IMR-90 (cell line): ENCODE data around the gene PI3. TPM values are rescaled to one million over a fixed set of nuclear protein-coding genes. Genes with fewer than 3 reads are reported as not detected.

Experiments
- ATAC-seq: fragments of 200-7000 bp; cut with Tn5 transposase; 2 replicates; pipeline ENCODE4 v1.9.1; 2020; ENCODE audit warnings: low read depth, mild to moderate bottlenecking, moderate library complexity
- BruUV-seq: library from RNA; stranded (reverse); fragments of 400-500 nt; replicated peaks from 2 replicates; lab custom pipeline; 2021; lab: Mats Ljungman, UMichigan
- CTCF ChIA-PET: fragments of 300-600 bp; formaldehyde crosslinking; extraction: SDS; loops from one replicate; lab custom pipeline; 2021; ENCODE audit warnings: antibody characterized with exemption; lab: Yijun Ruan, JAX
- POLR2A ChIA-PET: fragments of 300-600 bp; sonication (Branson Sonifier 250); formaldehyde crosslinking; loops from one replicate; lab custom pipeline; 2022; ENCODE audit warnings: antibody characterized with exemption; ENCODE audit not compliant: unreplicated experiment; lab: Charles Lee
- DNase-seq: peaks from one replicate; pipeline ENCODE4 v3.0.0; 2013
- H2AFZ ChIP-seq: replicated peaks from 2 replicates; pipeline ENCODE3; 2013; ENCODE audit warnings: low read length, mild to moderate bottlenecking; ENCODE audit not compliant: poor library complexity
- H2AK5ac ChIP-seq: 2 replicates; pipeline ENCODE4 v1.6.1; 2013; ENCODE audit warnings: low read depth, low read length, inconsistent platforms
- H2AK9ac ChIP-seq: replicated peaks from 2 replicates; pipeline ENCODE3; 2013; ENCODE audit warnings: mild to moderate bottlenecking, low read depth, low read length, moderate library complexity; ENCODE audit not compliant: poor library complexity
- H2BK120ac ChIP-seq: 2 replicates; pipeline ENCODE4 v1.6.1; 2013; ENCODE audit warnings: low read depth, low read length, inconsistent platforms
- H2BK15ac ChIP-seq: 3 replicates; pipeline ENCODE4 v1.6.1; 2013; ENCODE audit warnings: low read depth, low read length, inconsistent platforms
- H2BK20ac ChIP-seq: 2 replicates; pipeline ENCODE4 v1.6.1; 2013; ENCODE audit warnings: low read depth, mild to moderate bottlenecking, inconsistent platforms, low read length, moderate library complexity
- H2BK5ac ChIP-seq: 2 replicates; pipeline ENCODE4 v1.6.1; 2013; ENCODE audit warnings: mild to moderate bottlenecking, low read depth, low read length, inconsistent platforms; ENCODE audit not compliant: poor library complexity, severe bottlenecking
- H3K14ac ChIP-seq: replicated peaks from 2 replicates; pipeline ENCODE4 v1.6.1; 2013; ENCODE audit warnings: low read depth, low read length, inconsistent platforms
- H3K18ac ChIP-seq: 2 replicates; pipeline ENCODE4 v1.6.1; 2013; ENCODE audit warnings: low read depth, low read length, control low read depth
- H3K23ac ChIP-seq: 2 replicates; pipeline ENCODE4 v1.6.1; 2013; ENCODE audit warnings: low read depth, low read length, inconsistent platforms
- H3K27ac ChIP-seq: 2 replicates; pipeline ENCODE4 v1.5.1; 2013; ENCODE audit warnings: mild to moderate bottlenecking, control low read depth, low read length; ENCODE audit not compliant: insufficient read depth
- H3K27me3 ChIP-seq: 2 replicates; pipeline ENCODE4 v1.6.1; 2013; ENCODE audit warnings: low read length; ENCODE audit not compliant: control insufficient read depth, insufficient read depth
- H3K36me3 ChIP-seq: 2 replicates; pipeline ENCODE4 v1.6.1; 2013; ENCODE audit warnings: low read length, mixed read lengths; ENCODE audit not compliant: control insufficient read depth, insufficient read depth
- H3K4ac ChIP-seq: 2 replicates; pipeline ENCODE4 v1.6.1; 2013; ENCODE audit warnings: low read depth, low read length, inconsistent platforms
- H3K4me1 ChIP-seq: 2 replicates; pipeline ENCODE4 v1.6.1; 2013; ENCODE audit warnings: low read length, mixed read lengths; ENCODE audit not compliant: control insufficient read depth, insufficient read depth
- H3K4me2 ChIP-seq: 2 replicates; pipeline ENCODE4 v1.6.1; 2013; ENCODE audit warnings: low read depth, mild to moderate bottlenecking, control low read depth, low read length, moderate library complexity
- H3K4me3 ChIP-seq: 2 replicates; pipeline ENCODE4 v1.5.1; 2013; ENCODE audit warnings: low read depth, mild to moderate bottlenecking, control low read depth, low read length, moderate library complexity; ENCODE audit not compliant: insufficient read depth
- H3K56ac ChIP-seq: 2 replicates; pipeline ENCODE4 v1.6.1; 2013; ENCODE audit warnings: low read length, inconsistent platforms; ENCODE audit not compliant: insufficient read depth; ENCODE audit errors: extremely low read depth
- H3K79me1 ChIP-seq, 2 experiments: 2 replicates each; pipeline ENCODE4 v1.6.1; 2013; ENCODE audit warnings: low read length in 2 of 2, inconsistent platforms in 1 of 2, low read depth in 1 of 2
- H3K9ac ChIP-seq: 2 replicates; pipeline ENCODE4 v1.6.1; 2013; ENCODE audit warnings: low read depth, low read length, control low read depth
- H3K9me1 ChIP-seq: 2 replicates; pipeline ENCODE4 v1.6.1; 2013; ENCODE audit warnings: low read length, inconsistent platforms; ENCODE audit not compliant: insufficient read depth
- H3K9me3 ChIP-seq: 2 replicates; pipeline ENCODE4 v1.6.1; 2013; ENCODE audit warnings: low read length; ENCODE audit not compliant: control insufficient read depth, insufficient read depth
- H4K20me1 ChIP-seq: 2 replicates; pipeline ENCODE4 v1.6.1; 2013; ENCODE audit warnings: low read length, inconsistent platforms; ENCODE audit not compliant: insufficient read depth
- H4K5ac ChIP-seq: 2 replicates; pipeline ENCODE4 v1.6.1; 2013; ENCODE audit warnings: mild to moderate bottlenecking, low read depth, low read length, control low read depth
- H4K8ac ChIP-seq, 2 experiments: 2 replicates each; pipeline ENCODE4 v1.6.1; 2013; ENCODE audit warnings: low read depth in 2 of 2, low read length in 2 of 2, control low read depth in 1 of 2, inconsistent platforms in 1 of 2
- H4K91ac ChIP-seq: 2 replicates; pipeline ENCODE4 v1.6.1; 2013; ENCODE audit warnings: low read depth, low read length, inconsistent platforms; ENCODE audit not compliant: insufficient read depth
- BHLHE40 ChIP-seq: fragments of 150-350 bp; IDR thresholded peaks from 2 replicates; pipeline ENCODE4 v1.6.1; 2016; ENCODE audit warnings: mild to moderate bottlenecking, low read depth, low read length
- CEBPB ChIP-seq: IDR thresholded peaks from 2 replicates; pipeline ENCODE4 v1.6.1; 2012; ENCODE audit warnings: low read depth, low read length, improper control_type of control experiment
- CHD1 ChIP-seq: IDR thresholded peaks from 2 replicates; pipeline ENCODE4 v1.6.1; 2012; ENCODE audit warnings: low read depth, low read length, improper control_type of control experiment
- CTCF ChIP-seq: conservative IDR thresholded peaks from 2 replicates; pipeline ENCODE4 v1.5.1; 2012; ENCODE audit warnings: mild to moderate bottlenecking, low read depth, low read length, improper control_type of control experiment
- ELK1 ChIP-seq: fragments of 150-350 bp; IDR thresholded peaks from 2 replicates; pipeline ENCODE4 v1.6.1; 2016; ENCODE audit warnings: low read depth, mild to moderate bottlenecking, low read length, moderate library complexity, borderline replicate concordance
- FOS ChIP-seq: fragments of 150-350 bp; IDR thresholded peaks from 2 replicates; pipeline ENCODE4 v1.6.1; 2016; ENCODE audit warnings: low read depth, low read length
- MAFK ChIP-seq: IDR thresholded peaks from 2 replicates; pipeline ENCODE4 v1.6.1; 2012; ENCODE audit warnings: low read depth, low read length, improper control_type of control experiment
- MAZ ChIP-seq: IDR thresholded peaks from 2 replicates; pipeline ENCODE4 v1.6.1; 2012; ENCODE audit warnings: low read depth, mild to moderate bottlenecking, low read length, improper control_type of control experiment, moderate library complexity, borderline replicate concordance
- MXI1 ChIP-seq: IDR thresholded peaks from 2 replicates; pipeline ENCODE4 v1.6.1; 2012; ENCODE audit warnings: low read depth, mild to moderate bottlenecking, low read length, moderate library complexity, borderline replicate concordance
- NFE2L2 ChIP-seq: fragments of 150-350 bp; IDR thresholded peaks from 2 replicates; pipeline ENCODE4 v1.6.1; 2016; ENCODE audit warnings: low read depth, mild to moderate bottlenecking, low read length
- POLR2A ChIP-seq: IDR thresholded peaks from 2 replicates; pipeline ENCODE4 v1.6.1; 2012; ENCODE audit warnings: mild to moderate bottlenecking, low read depth, low read length
- RAD21 ChIP-seq: IDR thresholded peaks from 2 replicates; pipeline ENCODE4 v1.6.1; 2012; ENCODE audit warnings: low read length, improper control_type of control experiment
- RCOR1 ChIP-seq: IDR thresholded peaks from 2 replicates; pipeline ENCODE4 v1.6.1; 2012; ENCODE audit warnings: mild to moderate bottlenecking, low read length, improper control_type of control experiment; ENCODE audit not compliant: insufficient replicate concordance
- RFX5 ChIP-seq: IDR thresholded peaks from 2 replicates; pipeline ENCODE4 v1.8.0; 2012; ENCODE audit warnings: low read depth, mild to moderate bottlenecking, low read length, moderate library complexity
- SMC3 ChIP-seq: fragments of 150-350 bp; IDR thresholded peaks from 2 replicates; pipeline ENCODE4 v1.6.1; 2016; ENCODE audit warnings: low read depth, mild to moderate bottlenecking, antibody characterized with exemption, low read length, moderate library complexity
- USF2 ChIP-seq: fragments of 150-350 bp; IDR thresholded peaks from 2 replicates; pipeline ENCODE4 v1.6.1; 2017; ENCODE audit warnings: mild to moderate bottlenecking, antibody characterized with exemption, low read length, low read depth
- WGBS, 2 experiments: methylation state at CpG; one replicate each; pipeline versions ENCODE4 v1.1.5 to v1.1.7; 2013; ENCODE audit warnings: missing lambda C conversion rate in 2 of 2; ENCODE audit not compliant: insufficient read length in 1 of 2; ENCODE audit errors: extremely low coverage in 2 of 2; 5-methylcytosine and 5-hydroxymethylcytosine counted together
- dilution Hi-C: fragments of 300-500 bp; cut with HindIII; formaldehyde crosslinking; loops from one replicate; pipeline ENCODE4 v1.14.3; 2018; ENCODE audit warnings: low sequenced_read_pairs; ENCODE audit not compliant: unreplicated experiment
- in situ Hi-C: fragments of 300-500 bp; cut with MboI; formaldehyde crosslinking; loops from 3 replicates; pipeline ENCODE4 v1.14.3; 2019; ENCODE audit warnings: low sequenced_read_pairs, inconsistent platforms, mixed read lengths
- intact Hi-C: fragments of 100-400 bp; cut with micrococcal nuclease; formaldehyde crosslinking; loops from 2 replicates; pipeline ENCODE4 v1.10.0; 2022
- polyA plus RNA-seq, 3 experiments: library from polyadenylated mRNA; depleted of rRNA; stranded (reverse); fragments of >200 nt; gene quantifications; 2 replicates each; pipeline ENCODE4 v1.2.3, GENCODE V29; 2012; ENCODE audit warnings: low replicate concordance in 1 of 3
- total RNA-seq: library from RNA; depleted of rRNA; stranded (reverse); fragments of >200 nt; gene quantifications from 2 replicates; pipeline ENCODE4 v1.2.3, GENCODE V29; 2012

The PI3 gene
- total and polyA plus RNA-seq, 2 of the 4 experiments (the other 2 are of a cell fraction): not detected

- Histone ChIP-seq H2AK5ac (no peak overlapping the region), H3K4me1 (no peaks in the 10 kb centered on the region), H4K91ac (no peak overlapping the region), H2BK120ac (no peak overlapping the region), H3K9me3 (no peaks in the 10 kb centered on the region), H3K23ac (no peak overlapping the region), H3K9ac (no peak overlapping the region), H4K5ac (no peak overlapping the region), H3K4me3 (no peak overlapping the region), H2BK15ac (no peak overlapping the region), H3K14ac (no peak overlapping the region), H3K4ac (no peak overlapping the region), H3K27me3 (peaks cover 5% of the 10 kb centered on the region), H2BK5ac (no peak overlapping the region), H4K20me1 (no peaks in the 10 kb centered on the region), H2BK20ac (no peak overlapping the region), H3K56ac (no peak overlapping the region), H3K79me1 (no peaks in the 10 kb centered on the region), H3K27ac (no peak overlapping the region), H3K36me3 (no peaks in the 10 kb centered on the region), H2AK9ac (no peak overlapping the region), H2AFZ (no peak overlapping the region), H3K18ac (no peak overlapping the region), H4K8ac (no peak overlapping the region), H3K4me2 (no peak overlapping the region), H3K9me1 (no peaks in the 10 kb centered on the region)
- DNase-seq: no peak
- dilution Hi-C loops (no loop called here), intact Hi-C loops (no loop called here), in situ Hi-C loops (no loop called here)
- POLR2A ChIA-PET: no interaction called here
- no TSS peak for BruUV-seq
- TF ChIP-seq SMC3 (no peak), MXI1 (no peak), FOS (no peak), BHLHE40 (no peak), CTCF (no peak), NFE2L2 (no peak), CHD1 (no peak), POLR2A (no peak), CEBPB (no peak), MAZ (no peak), USF2 (no peak), RAD21 (no peak), RCOR1 (no peak), RFX5 (no peak), MAFK (no peak), ELK1 (no peak)
- no CpG with 5 or more reads among the region's 4 CpGs for WGBS, 2 experiments
- CTCF ChIA-PET: no interaction called here
- no peak for ATAC-seq
Observed at GRCh38 chr20:45140836-45141235, 33.9 kb upstream of the PI3 start.
